8988T (cell line): ENCODE results near the gene LAMC3.

ENCODE experiments used
- DNase-seq: peaks from one replicate; pipeline ENCODE4 v3.0.0; 2011

The LAMC3 gene

GRCh38 chr9:131013015-131013755, 4.2 kb downstream of the LAMC3 start:
- DNase-seq: no peak

GRCh38 chr9:131013771-131014676, 5.0 kb downstream of the LAMC3 start:
- DNase-seq: no peak

- no peak for DNase-seq
Observed at GRCh38 chr9:131015112-131015511, 6.1 kb downstream of the LAMC3 start.

GRCh38 chr9:131015876-131016397, 7.0 kb downstream of the LAMC3 start:
- no peak for DNase-seq

- no peak for DNase-seq
Observed at GRCh38 chr9:131017067-131017466, 8.1 kb downstream of the LAMC3 start.

GRCh38 chr9:131018621-131019020, 9.6 kb downstream of the LAMC3 start:
- DNase-seq: no peak

GRCh38 chr9:131019388-131020239, 10.6 kb downstream of the LAMC3 start:
- no peak for DNase-seq

GRCh38 chr9:131020388-131020787, 11.4 kb downstream of the LAMC3 start:
- DNase-seq: no peak

GRCh38 chr9:131020862-131021261, 11.9 kb downstream of the LAMC3 start:
- no peak for DNase-seq

- DNase-seq: no peak
Observed at GRCh38 chr9:131021785-131022184, 12.8 kb downstream of the LAMC3 start.

- DNase-seq: no peak
Observed at GRCh38 chr9:131024978-131025868, 16.2 kb downstream of the LAMC3 start.

- no peak for DNase-seq
Observed at GRCh38 chr9:131025953-131026858, 17.2 kb downstream of the LAMC3 start.

GRCh38 chr9:131027048-131027871, 18.3 kb downstream of the LAMC3 start:
- DNase-seq: no peak

- DNase-seq: no peak
Observed at GRCh38 chr9:131027872-131028179, 18.9 kb downstream of the LAMC3 start.

- no peak for DNase-seq
Observed at GRCh38 chr9:131028221-131028884, 19.4 kb downstream of the LAMC3 start.

- DNase-seq: no peak
Observed at GRCh38 chr9:131028931-131029573, 20.1 kb downstream of the LAMC3 start.

GRCh38 chr9:131029574-131029952, 20.6 kb downstream of the LAMC3 start:
- no peak for DNase-seq

GRCh38 chr9:131030239-131031004, 21.4 kb downstream of the LAMC3 start:
- no peak for DNase-seq
